Activated CD4-positive, alpha-beta T cell treated with anti-CD3 and anti-CD28 coated beads, Interleukin-2, amount 10 ng/mL, durations not matched to agents 24 days and 14 days (primary cell): Measurements from ENCODE around the gene TWIST1. TPM values are rescaled to one million over a fixed set of nuclear protein-coding genes. Genes with fewer than 3 reads are reported as not detected.

Experiments
- total RNA-seq: library from RNA; stranded (reverse); gene quantifications from 2 replicates; pipeline ENCODE4 v1.2.3, GENCODE V29; 2022

The TWIST1 gene
- total RNA-seq, 1 donor from 2014 or later, result 7.5 TPM

Other genes with a start within 250 kb of the TWIST1 start
- not detected in 2 replicates for gene FERD3L, start 27.8 kb upstream of the TWIST1 start, total RNA-seq